ENCODE data around the gene C14orf132.

C14orf132 gene

GRCh38 chr14:96040828-96041371 lies 1.7 kb downstream of the C14orf132 start:
- no peak for DNase-seq

GRCh38 chr14:96042248-96042930 lies 3.2 kb downstream of the C14orf132 start:
- no peak for DNase-seq

DNA sequence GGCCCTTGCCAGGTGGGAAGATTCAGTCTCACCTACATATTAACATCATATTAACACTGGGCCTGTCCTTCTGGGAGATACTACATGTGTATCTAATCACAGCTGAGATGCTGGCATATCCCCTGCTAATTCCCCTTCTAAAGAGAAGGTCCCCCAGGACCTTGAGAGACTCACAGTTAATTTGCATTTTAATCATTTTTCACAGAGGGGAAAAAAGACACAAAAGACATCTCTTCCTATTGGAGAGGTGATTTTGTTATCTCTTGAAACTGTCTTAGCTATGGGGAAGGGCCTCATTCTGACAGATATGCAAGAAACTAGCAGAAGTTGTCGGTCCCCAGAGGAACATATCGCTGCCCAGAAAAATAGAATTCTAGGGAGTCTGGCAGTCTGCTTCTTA lies 7.5 kb downstream of the C14orf132 start:
- DNase-seq = no peak

- DNase-seq = no peak
Observed at GRCh38 chr14:96047101-96047500, 7.9 kb downstream of the C14orf132 start.

DNA sequence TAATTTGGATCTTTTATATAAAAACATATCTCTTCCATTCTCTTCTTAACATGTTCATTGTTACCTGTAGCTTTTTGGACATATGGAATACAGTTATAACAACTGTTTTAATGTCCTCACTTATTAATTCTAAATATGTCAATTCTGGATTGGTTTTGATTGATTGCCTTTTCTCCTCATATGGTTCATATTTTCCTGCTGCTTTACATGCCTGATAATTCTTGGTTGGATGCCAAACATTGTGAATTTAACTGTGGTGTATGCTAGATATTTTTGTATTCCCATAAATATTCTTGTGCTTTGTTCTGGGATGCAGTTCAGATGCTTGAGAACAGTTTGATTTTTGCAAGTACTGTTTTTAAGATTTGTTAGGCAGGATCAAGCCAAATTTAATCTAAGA lies 10.8 kb downstream of the C14orf132 start:
- DNase-seq = no peak

- DNase-seq = no peak
Observed at GRCh38 chr14:96050482-96050881, 11.3 kb downstream of the C14orf132 start.

DNA sequence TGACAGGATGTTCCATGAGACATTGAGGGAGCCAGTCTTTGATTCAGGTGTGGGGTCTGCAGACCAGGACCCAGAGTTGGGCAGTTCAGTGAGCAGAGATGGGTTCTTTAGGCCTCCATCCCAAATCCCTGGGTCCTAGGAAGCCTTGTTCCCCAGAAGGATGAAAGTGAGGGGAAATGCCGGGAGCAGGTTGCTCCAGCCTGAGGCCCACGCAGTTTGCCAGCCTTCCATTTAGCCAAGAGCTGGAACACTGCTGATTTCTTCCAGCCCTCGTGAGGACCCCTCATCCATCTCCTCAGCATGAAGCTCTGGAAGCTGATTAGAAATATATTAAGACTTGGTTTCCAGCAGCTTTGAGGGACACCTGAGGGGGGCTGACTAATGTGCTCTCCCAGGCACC lies 12.1 kb downstream of the C14orf132 start:
- DNase-seq = no peak

DNA sequence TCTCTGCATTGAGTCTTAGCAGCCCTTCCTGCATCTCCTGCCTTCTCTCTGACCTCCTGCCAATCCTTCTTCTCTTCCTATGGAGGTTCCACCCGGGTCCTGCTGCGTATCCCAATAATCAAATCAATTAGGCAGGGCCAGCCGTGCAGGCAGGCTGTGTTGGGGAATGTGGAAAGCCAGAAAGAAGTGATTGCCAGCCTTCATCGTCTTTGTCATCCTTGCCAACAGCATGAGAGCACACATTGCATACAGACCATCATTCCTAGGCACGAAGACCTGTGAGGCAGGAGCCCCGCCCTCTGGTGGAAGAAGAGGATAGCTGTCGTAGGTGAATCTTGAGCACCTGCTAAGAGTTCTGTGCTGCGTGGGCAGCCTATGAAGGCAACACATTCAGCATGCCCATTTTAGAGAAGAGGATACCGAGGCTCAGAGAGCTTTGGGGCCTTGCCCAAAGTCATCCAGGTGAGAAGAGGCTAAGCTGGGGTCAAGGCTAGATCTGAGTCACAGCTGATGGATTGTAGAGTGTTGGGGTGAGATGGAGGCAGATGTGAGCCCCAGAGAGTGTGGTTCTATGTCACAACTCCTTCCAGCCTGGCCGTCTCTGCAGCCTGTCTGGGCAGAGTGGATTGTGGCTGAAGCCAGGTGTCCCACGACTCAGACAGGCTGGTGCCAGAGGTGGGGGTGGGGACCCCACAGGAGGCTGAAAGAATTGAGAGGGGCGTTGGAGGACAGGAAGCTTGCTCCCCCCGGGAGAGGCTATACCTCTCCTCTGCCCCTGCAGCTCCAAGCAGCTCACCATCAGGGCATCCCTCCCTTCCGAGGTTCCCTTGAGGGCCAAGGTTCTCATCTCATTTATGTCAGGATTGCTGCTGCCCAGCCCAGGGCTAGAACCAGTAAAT lies 12.7 kb downstream of the C14orf132 start:
- no peak for DNase-seq

DNA sequence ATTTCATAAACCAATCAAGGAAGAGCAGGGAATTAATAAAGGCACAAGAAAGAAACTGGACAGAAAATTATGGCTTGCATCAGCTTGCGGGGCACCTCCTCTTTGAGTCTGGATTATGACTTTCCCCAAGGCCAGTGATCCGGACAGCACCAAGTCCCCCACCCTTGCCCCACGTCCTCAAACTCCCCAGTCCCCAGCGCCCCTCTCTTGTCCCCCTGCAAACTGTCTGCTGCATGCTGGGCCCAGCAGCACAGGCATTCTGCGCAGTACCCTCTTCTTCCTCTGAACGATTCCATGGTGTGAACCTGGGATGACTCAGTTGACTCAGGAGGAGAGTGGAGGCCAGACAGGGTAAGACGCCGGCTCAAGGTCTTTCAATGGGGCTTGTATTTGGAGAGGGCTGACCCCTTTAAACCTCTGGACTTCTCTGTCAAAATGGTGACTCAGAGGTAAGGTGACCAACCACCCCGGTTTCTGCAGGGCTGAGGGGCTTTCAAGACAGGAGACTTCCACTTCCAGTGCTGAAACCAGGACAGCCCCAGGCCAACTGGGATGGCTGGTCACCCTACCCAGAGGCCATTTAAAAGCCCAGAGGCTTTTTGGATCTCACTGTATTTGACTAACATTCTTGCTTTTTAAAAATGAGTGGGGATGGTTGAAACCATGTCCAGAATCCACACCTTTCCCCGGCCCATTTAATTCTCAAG lies 13.5 kb downstream of the C14orf132 start:
- DNase-seq = no peak

DNA sequence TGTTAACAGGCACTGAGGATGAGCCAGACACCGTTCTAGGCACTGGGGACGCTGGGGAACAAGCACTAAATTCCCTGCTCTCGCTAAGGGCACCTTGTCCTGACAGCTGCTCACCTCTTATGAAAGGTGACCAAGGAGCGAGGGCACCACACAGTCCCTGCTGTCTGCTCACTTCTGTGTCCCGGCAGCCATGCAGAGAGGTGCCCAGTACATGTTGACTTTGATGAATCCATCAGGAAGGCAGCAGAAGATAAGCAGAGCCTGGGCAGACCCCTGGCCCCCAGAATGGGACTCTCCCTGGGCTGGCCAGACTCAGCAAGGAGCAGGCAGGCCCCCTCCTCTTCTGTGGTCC lies 14.1 kb downstream of the C14orf132 start:
- DNase-seq = no peak

DNA sequence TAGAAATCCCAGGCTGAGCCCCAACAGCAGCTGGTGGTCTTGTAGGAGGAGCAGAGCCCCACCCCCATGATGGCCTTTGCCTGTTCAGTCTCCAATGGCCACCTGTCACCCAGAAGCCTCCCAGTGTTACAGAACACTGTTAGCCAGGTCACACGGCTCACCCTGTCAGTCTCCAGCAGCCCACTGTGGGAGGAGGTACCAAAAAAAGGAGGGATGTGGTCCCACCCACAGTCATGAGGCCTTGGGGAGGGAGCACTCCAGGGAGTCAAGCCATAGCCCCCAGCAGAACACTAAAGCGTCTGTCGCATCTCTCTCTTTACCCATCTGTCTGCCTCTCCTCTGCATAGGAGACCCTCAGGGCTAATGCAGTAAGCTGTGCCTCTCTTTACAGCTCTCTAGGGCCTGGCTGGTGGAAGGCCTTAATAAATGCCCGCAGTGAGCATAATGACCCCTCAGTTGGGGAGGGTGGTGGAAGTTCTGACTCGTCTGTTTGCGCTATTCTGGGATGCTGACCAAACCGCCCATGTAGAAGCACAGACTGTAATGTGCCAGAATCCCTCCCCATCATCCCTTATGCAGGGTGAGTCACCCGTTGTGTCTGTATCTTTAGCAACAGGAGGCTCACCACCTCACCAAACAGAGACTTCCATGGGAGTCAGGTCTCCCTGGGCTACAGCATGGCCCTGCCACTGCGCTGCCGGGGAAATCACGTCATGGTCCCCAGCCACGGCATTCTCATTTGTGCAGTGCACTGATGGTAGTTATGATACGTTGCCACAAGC lies 14.6 kb downstream of the C14orf132 start:
- DNase-seq = no peak

DNA sequence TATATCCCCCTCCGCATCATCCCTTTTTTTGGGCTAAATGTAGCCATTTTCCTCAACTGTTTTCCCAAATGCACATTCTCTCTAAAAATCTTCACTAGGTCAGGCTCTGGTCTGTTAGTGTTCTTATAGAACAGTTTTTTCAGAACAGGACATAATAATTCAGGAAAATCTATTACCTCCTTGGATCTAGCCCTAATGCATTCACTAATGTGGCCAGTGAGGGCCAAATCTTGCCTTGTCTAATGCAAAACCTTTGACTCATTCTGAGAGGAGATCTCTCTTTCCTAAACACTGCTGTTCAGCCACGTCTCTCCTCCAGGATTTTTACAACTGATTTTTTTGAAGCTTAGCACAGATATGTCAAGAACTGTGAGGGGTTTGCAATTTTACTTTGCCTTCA lies 15.5 kb downstream of the C14orf132 start:
- DNase-seq = no peak

DNA sequence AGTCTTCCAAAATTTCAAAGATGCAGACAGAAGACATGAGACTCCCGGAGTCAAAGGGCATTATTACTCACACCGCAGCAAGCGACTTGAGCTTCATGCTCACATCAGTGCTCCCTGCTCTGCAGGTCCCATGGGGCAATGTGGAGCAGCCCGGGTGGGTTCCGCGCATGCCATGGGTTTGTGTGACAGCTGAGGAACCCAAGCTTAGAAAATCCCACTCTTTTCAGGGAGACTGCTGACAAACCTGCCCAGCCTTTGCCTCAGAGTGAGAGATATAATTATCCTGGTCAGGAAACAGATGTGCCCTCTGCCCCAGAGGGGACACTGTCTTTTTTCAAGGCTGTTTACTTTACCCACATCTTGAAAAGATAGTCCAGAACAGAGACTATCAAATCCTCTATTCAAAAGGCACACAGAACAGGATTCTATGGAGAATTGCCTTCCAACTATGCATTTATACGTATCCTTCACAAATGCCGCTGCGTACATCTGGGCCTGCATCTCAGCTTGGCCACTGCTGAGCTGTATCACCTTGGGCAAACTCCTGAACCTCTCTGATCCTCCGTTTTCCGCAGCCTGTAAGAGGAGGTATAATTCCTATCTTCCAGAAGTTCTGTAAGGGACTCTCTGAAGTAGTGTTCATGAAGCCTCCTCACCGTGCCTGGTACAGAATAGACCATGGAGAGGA lies 16.0 kb downstream of the C14orf132 start:
- no peak for DNase-seq

DNA sequence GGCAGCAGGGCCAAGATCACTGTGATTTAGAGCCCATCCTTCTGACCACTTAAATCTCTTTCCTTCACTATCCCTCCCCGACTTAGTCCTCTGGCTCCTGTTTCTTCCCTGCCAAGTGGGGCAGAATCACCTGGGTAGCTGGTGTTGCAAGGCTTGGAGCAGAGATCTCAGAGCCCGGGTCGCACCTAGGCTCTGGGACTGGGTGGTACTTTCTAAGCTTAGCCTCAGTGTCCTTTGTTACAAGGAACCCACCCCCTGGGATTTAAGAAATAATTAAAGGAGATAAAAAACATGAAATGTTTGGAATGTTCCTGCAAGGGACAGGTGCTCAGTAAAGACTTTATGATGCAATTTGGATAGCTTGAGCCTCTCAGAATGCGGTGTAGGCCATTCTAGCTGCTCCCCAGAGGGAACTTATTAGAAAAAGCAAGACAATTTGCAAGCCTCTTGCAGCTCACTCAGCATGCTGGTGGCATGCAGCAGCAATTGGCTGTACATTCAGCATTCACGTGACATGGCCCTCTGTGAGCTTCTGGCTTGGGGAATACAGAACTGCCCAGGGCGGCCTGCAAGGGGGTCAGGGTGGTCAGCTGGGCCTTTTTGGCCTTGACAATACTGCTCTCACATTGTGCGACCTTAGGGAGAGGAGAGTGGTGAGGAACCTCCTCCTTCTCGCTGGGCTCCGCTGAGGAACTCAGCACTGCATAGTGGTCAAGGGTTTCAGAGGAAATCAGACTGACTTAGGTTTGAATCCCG lies 16.8 kb downstream of the C14orf132 start:
- DNase-seq = no peak

DNA sequence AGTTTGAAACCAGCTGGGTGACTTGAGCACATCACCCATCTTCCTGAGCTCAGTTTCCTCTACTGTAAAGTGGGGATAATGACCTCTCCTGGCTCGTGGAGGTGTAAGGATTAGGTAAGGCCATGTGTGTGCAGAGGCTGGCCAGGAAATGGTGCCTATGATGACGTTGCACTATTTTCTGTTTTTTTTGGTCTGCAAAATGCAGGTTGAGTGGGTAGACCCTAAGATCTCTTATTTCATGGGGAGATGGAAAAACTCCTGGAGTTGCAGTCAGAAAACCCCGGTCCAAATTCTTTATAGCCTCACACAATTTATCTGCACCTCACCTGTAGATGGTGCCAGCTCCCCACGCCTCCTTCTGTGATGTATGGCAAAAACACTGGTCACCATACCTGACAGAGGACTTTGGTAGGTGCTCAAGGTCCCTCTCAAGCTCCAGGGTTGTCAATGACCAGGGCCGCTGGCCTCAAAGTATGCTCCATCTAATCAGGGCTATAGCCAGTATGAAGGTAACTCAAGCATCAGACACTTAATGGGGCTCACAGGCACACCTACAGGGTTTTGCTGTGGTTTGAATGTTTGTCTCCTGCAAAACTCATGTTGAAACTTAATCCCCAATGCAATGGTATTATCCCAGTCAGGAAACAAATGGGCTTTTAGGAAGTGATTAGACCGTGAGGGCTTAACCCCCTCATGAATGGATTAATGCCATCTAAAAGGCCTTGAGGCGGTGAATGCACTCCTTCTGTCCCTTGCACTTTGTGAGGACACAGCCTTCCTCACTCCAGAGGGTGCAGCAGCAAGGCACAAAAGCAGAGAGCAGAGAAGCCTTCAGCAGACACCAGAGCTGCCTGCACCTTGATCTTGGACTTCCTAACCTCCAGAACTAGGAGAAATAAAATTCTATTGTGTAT lies 17.6 kb downstream of the C14orf132 start:
- no peak for DNase-seq

DNA sequence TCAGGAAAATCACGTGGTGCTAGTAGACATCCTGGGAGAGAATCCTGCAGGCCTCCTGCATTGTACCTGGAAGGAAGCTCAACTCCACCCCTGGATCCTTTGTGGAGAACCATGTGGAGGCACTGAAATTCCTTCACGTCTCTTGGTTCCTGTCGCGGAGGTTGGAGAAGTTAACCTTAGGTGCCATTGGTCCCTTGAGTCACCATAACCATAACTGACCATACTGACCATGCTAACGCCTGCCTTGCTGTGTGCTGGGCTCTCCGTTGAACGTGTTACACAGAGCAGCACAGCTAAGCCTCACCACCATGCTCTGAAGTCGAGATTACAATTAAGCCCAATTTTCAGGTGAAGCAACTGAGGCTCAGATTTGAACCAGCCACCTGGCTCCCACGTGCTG lies 18.6 kb downstream of the C14orf132 start:
- DNase-seq = no peak

- DNase-seq = no peak
Observed at GRCh38 chr14:96058576-96059200, 19.5 kb downstream of the C14orf132 start.

- DNase-seq = no peak
Observed at GRCh38 chr14:96059519-96060135, 20.5 kb downstream of the C14orf132 start.

Data from NCI-H2227 treated with DMSO at 0.1 percent for 48 hours (cell line).